Measurements from ENCODE around the gene RANGRF.

GRCh38 chr17:8273884-8274444 is 14.5 kb upstream of the RANGRF start:
- TF ChIP-seq CTCF (IDR thresholded peaks at IDR 0.05) (no peak), POLR2A (IDR thresholded peaks at IDR 0.05) (no peak)

Measured in esophagus squamous epithelium (tissue), 4 donors.